IMR-90 (cell line): ENCODE measurements around the gene EHBP1. TPM values are rescaled to one million over a fixed set of nuclear protein-coding genes. Genes with fewer than 3 reads are reported as not detected.

ENCODE experiments used
- ATAC-seq: fragments of 200-7000 bp; cut with Tn5 transposase; 2 replicates; pipeline ENCODE4 v1.9.1; 2020; ENCODE audit warnings: low read depth, mild to moderate bottlenecking, moderate library complexity
- BruUV-seq: library from RNA; stranded (reverse); fragments of 400-500 nt; replicated peaks from 2 replicates; lab custom pipeline; 2021; lab: Mats Ljungman, UMichigan
- CTCF ChIA-PET: fragments of 300-600 bp; formaldehyde crosslinking; extraction: SDS; loops from one replicate; lab custom pipeline; 2021; ENCODE audit warnings: antibody characterized with exemption; lab: Yijun Ruan, JAX
- POLR2A ChIA-PET: fragments of 300-600 bp; sonication (Branson Sonifier 250); formaldehyde crosslinking; loops from one replicate; lab custom pipeline; 2022; ENCODE audit warnings: antibody characterized with exemption; ENCODE audit not compliant: unreplicated experiment; lab: Charles Lee
- DNase-seq: peaks from one replicate; pipeline ENCODE4 v3.0.0; 2013
- H2AFZ ChIP-seq: replicated peaks from 2 replicates; pipeline ENCODE3; 2013; ENCODE audit warnings: low read length, mild to moderate bottlenecking; ENCODE audit not compliant: poor library complexity
- H2AK5ac ChIP-seq: 2 replicates; pipeline ENCODE4 v1.6.1; 2013; ENCODE audit warnings: low read depth, low read length, inconsistent platforms
- H2AK9ac ChIP-seq: replicated peaks from 2 replicates; pipeline ENCODE3; 2013; ENCODE audit warnings: mild to moderate bottlenecking, low read depth, low read length, moderate library complexity; ENCODE audit not compliant: poor library complexity
- H2BK120ac ChIP-seq: 2 replicates; pipeline ENCODE4 v1.6.1; 2013; ENCODE audit warnings: low read depth, low read length, inconsistent platforms
- H2BK15ac ChIP-seq: 3 replicates; pipeline ENCODE4 v1.6.1; 2013; ENCODE audit warnings: low read depth, low read length, inconsistent platforms
- H2BK20ac ChIP-seq: 2 replicates; pipeline ENCODE4 v1.6.1; 2013; ENCODE audit warnings: low read depth, mild to moderate bottlenecking, inconsistent platforms, low read length, moderate library complexity
- H2BK5ac ChIP-seq: 2 replicates; pipeline ENCODE4 v1.6.1; 2013; ENCODE audit warnings: mild to moderate bottlenecking, low read depth, low read length, inconsistent platforms; ENCODE audit not compliant: poor library complexity, severe bottlenecking
- H3K14ac ChIP-seq: replicated peaks from 2 replicates; pipeline ENCODE4 v1.6.1; 2013; ENCODE audit warnings: low read depth, low read length, inconsistent platforms
- H3K18ac ChIP-seq: 2 replicates; pipeline ENCODE4 v1.6.1; 2013; ENCODE audit warnings: low read depth, low read length, control low read depth
- H3K23ac ChIP-seq: 2 replicates; pipeline ENCODE4 v1.6.1; 2013; ENCODE audit warnings: low read depth, low read length, inconsistent platforms
- H3K27ac ChIP-seq: 2 replicates; pipeline ENCODE4 v1.5.1; 2013; ENCODE audit warnings: mild to moderate bottlenecking, control low read depth, low read length; ENCODE audit not compliant: insufficient read depth
- H3K27me3 ChIP-seq: 2 replicates; pipeline ENCODE4 v1.6.1; 2013; ENCODE audit warnings: low read length; ENCODE audit not compliant: control insufficient read depth, insufficient read depth
- H3K36me3 ChIP-seq: 2 replicates; pipeline ENCODE4 v1.6.1; 2013; ENCODE audit warnings: low read length, mixed read lengths; ENCODE audit not compliant: control insufficient read depth, insufficient read depth
- H3K4ac ChIP-seq: 2 replicates; pipeline ENCODE4 v1.6.1; 2013; ENCODE audit warnings: low read depth, low read length, inconsistent platforms
- H3K4me1 ChIP-seq: 2 replicates; pipeline ENCODE4 v1.6.1; 2013; ENCODE audit warnings: low read length, mixed read lengths; ENCODE audit not compliant: control insufficient read depth, insufficient read depth
- H3K4me2 ChIP-seq: 2 replicates; pipeline ENCODE4 v1.6.1; 2013; ENCODE audit warnings: low read depth, mild to moderate bottlenecking, control low read depth, low read length, moderate library complexity
- H3K4me3 ChIP-seq: 2 replicates; pipeline ENCODE4 v1.5.1; 2013; ENCODE audit warnings: low read depth, mild to moderate bottlenecking, control low read depth, low read length, moderate library complexity; ENCODE audit not compliant: insufficient read depth
- H3K56ac ChIP-seq: 2 replicates; pipeline ENCODE4 v1.6.1; 2013; ENCODE audit warnings: low read length, inconsistent platforms; ENCODE audit not compliant: insufficient read depth; ENCODE audit errors: extremely low read depth
- H3K79me1 ChIP-seq, 2 experiments: 2 replicates each; pipeline ENCODE4 v1.6.1; 2013; ENCODE audit warnings: low read length in 2 of 2, inconsistent platforms in 1 of 2, low read depth in 1 of 2
- H3K9ac ChIP-seq: 2 replicates; pipeline ENCODE4 v1.6.1; 2013; ENCODE audit warnings: low read depth, low read length, control low read depth
- H3K9me1 ChIP-seq: 2 replicates; pipeline ENCODE4 v1.6.1; 2013; ENCODE audit warnings: low read length, inconsistent platforms; ENCODE audit not compliant: insufficient read depth
- H3K9me3 ChIP-seq: 2 replicates; pipeline ENCODE4 v1.6.1; 2013; ENCODE audit warnings: low read length; ENCODE audit not compliant: control insufficient read depth, insufficient read depth
- H4K20me1 ChIP-seq: 2 replicates; pipeline ENCODE4 v1.6.1; 2013; ENCODE audit warnings: low read length, inconsistent platforms; ENCODE audit not compliant: insufficient read depth
- H4K5ac ChIP-seq: 2 replicates; pipeline ENCODE4 v1.6.1; 2013; ENCODE audit warnings: mild to moderate bottlenecking, low read depth, low read length, control low read depth
- H4K8ac ChIP-seq, 2 experiments: 2 replicates each; pipeline ENCODE4 v1.6.1; 2013; ENCODE audit warnings: low read depth in 2 of 2, low read length in 2 of 2, control low read depth in 1 of 2, inconsistent platforms in 1 of 2
- H4K91ac ChIP-seq: 2 replicates; pipeline ENCODE4 v1.6.1; 2013; ENCODE audit warnings: low read depth, low read length, inconsistent platforms; ENCODE audit not compliant: insufficient read depth
- CHD1 ChIP-seq: IDR thresholded peaks from 2 replicates; pipeline ENCODE4 v1.6.1; 2012; ENCODE audit warnings: low read depth, low read length, improper control_type of control experiment
- MAFK ChIP-seq: IDR thresholded peaks from 2 replicates; pipeline ENCODE4 v1.6.1; 2012; ENCODE audit warnings: low read depth, low read length, improper control_type of control experiment
- MXI1 ChIP-seq: IDR thresholded peaks from 2 replicates; pipeline ENCODE4 v1.6.1; 2012; ENCODE audit warnings: low read depth, mild to moderate bottlenecking, low read length, moderate library complexity, borderline replicate concordance
- RFX5 ChIP-seq: IDR thresholded peaks from 2 replicates; pipeline ENCODE4 v1.8.0; 2012; ENCODE audit warnings: low read depth, mild to moderate bottlenecking, low read length, moderate library complexity
- WGBS, 2 experiments: methylation state at CpG; one replicate each; pipeline versions ENCODE4 v1.1.5 to v1.1.7; 2013; ENCODE audit warnings: missing lambda C conversion rate in 2 of 2; ENCODE audit not compliant: insufficient read length in 1 of 2; ENCODE audit errors: extremely low coverage in 2 of 2; 5-methylcytosine and 5-hydroxymethylcytosine counted together
- dilution Hi-C: fragments of 300-500 bp; cut with HindIII; formaldehyde crosslinking; loops from one replicate; pipeline ENCODE4 v1.14.3; 2018; ENCODE audit warnings: low sequenced_read_pairs; ENCODE audit not compliant: unreplicated experiment
- in situ Hi-C: fragments of 300-500 bp; cut with MboI; formaldehyde crosslinking; loops from 3 replicates; pipeline ENCODE4 v1.14.3; 2019; ENCODE audit warnings: low sequenced_read_pairs, inconsistent platforms, mixed read lengths
- intact Hi-C: fragments of 100-400 bp; cut with micrococcal nuclease; formaldehyde crosslinking; loops from 2 replicates; pipeline ENCODE4 v1.10.0; 2022
- polyA plus RNA-seq, 3 experiments: library from polyadenylated mRNA; depleted of rRNA; stranded (reverse); fragments of >200 nt; gene quantifications; 2 replicates each; pipeline ENCODE4 v1.2.3, GENCODE V29; 2012; ENCODE audit warnings: low replicate concordance in 1 of 3
- total RNA-seq: library from RNA; depleted of rRNA; stranded (reverse); fragments of >200 nt; gene quantifications from 2 replicates; pipeline ENCODE4 v1.2.3, GENCODE V29; 2012
- TF ChIP-seq, protein P1 (sequence below): fragments of 150-350 bp; IDR thresholded peaks from 2 replicates; pipeline ENCODE4 v1.6.1; 2016; ENCODE audit warnings: low read depth, mild to moderate bottlenecking, low read length, moderate library complexity, borderline replicate concordance

The EHBP1 gene
- total and polyA plus RNA-seq, 2 of the 4 experiments (the other 2 are of a cell fraction): 28.3 to 44.4 TPM

DNA sequence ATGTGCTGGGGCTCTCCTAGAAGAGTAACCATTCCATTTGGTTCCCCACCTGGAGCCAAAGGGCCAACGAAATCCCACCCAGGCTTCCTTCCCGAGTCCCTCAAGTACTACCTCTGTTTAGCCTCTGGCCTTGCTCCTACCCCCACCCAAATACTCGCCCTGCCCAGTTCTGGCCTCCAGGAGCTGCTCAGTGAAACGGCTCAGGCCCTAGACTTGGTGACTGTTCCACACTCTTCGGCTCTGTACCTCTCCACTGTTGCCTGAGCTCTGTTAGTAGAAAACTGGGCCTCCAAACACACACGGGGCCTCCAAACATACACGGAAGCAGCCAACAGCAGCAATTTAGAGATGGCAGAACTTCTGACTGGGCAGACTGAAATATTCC is 349.3 kb downstream of the EHBP1 start:
- Histone ChIP-seq H4K5ac (no peak overlapping the region), H4K20me1 (peaks cover 10% of the 10 kb centered on the region; the same call in 1 of the 2 replicates), H3K4me1 (peaks cover 2% of the 10 kb centered on the region; the same call in 1 of the 2 replicates), H3K56ac (no peak overlapping the region), H4K91ac (no peak overlapping the region), H3K18ac (no peak overlapping the region), H3K27me3 (peaks cover 97% of the 10 kb centered on the region), H3K36me3 (no peaks in the 10 kb centered on the region), H3K9me3 (peaks cover 35% of the 10 kb centered on the region; the same call in 1 of the 2 replicates), H3K4me3 (no peak overlapping the region), H3K4me2 (no peak overlapping the region), H2BK120ac (no peak overlapping the region), H2BK20ac (no peak overlapping the region), H3K27ac (no peak overlapping the region), H2BK5ac (no peak overlapping the region), H2AK5ac (no peak overlapping the region), H3K4ac (no peak overlapping the region), H2AFZ (peak overlapping the region; percentile 4), H2BK15ac (no peak overlapping the region), H3K79me1 (no peaks in the 10 kb centered on the region), H4K8ac (no peak overlapping the region), H3K9me1 (peaks cover 3% of the 10 kb centered on the region; the same call in 1 of the 2 replicates), H3K23ac (no peak overlapping the region; the same call in 1 of the 2 replicates), H2AK9ac (no peak overlapping the region), H3K14ac (no peak overlapping the region), H3K9ac (no peak overlapping the region)
- DNase-seq: no peak
- TF ChIP-seq MXI1 (no peak), RFX5 (no peak), MAFK (no peak), CHD1 (no peak)
- TF ChIP-seq, protein P1, sequence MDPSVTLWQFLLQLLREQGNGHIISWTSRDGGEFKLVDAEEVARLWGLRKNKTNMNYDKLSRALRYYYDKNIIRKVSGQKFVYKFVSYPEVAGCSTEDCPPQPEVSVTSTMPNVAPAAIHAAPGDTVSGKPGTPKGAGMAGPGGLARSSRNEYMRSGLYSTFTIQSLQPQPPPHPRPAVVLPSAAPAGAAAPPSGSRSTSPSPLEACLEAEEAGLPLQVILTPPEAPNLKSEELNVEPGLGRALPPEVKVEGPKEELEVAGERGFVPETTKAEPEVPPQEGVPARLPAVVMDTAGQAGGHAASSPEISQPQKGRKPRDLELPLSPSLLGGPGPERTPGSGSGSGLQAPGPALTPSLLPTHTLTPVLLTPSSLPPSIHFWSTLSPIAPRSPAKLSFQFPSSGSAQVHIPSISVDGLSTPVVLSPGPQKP: no peak
- no peak for ATAC-seq
- intact Hi-C loops: no loop called here
- in situ Hi-C loops: no loop called here
- WGBS, 2 experiments: 35% methylated on average over 4 of the region's 7 CpGs; no CpG with 5 or more reads in 1 of the 2 experiments
- BruUV-seq: no TSS peak
- CTCF ChIA-PET: no interaction called here
- dilution Hi-C loops: no loop called here
- POLR2A ChIA-PET: no interaction called here
